Measurements from ENCODE around the gene RELT.

- TF ChIP-seq, protein P1, sequence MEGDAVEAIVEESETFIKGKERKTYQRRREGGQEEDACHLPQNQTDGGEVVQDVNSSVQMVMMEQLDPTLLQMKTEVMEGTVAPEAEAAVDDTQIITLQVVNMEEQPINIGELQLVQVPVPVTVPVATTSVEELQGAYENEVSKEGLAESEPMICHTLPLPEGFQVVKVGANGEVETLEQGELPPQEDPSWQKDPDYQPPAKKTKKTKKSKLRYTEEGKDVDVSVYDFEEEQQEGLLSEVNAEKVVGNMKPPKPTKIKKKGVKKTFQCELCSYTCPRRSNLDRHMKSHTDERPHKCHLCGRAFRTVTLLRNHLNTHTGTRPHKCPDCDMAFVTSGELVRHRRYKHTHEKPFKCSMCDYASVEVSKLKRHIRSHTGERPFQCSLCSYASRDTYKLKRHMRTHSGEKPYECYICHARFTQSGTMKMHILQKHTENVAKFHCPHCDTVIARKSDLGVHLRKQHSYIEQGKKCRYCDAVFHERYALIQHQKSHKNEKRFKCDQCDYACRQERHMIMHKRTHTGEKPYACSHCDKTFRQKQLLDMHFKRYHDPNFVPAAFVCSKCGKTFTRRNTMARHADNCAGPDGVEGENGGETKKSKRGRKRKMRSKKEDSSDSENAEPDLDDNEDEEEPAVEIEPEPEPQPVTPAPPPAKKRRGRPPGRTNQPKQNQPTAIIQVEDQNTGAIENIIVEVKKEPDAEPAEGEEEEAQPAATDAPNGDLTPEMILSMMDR (IDR thresholded peaks at IDR 0.05), result no peak
- no peak for TF ChIP-seq POLR2A (IDR thresholded peaks at IDR 0.05)
Observed at GRCh38 chr11:73428699-73429098, 52.5 kb downstream of the RELT start.
